ENCODE data around the gene ONECUT1. TPM values are rescaled to one million over a fixed set of nuclear protein-coding genes. Genes with fewer than 3 reads are reported as not detected.
A peak's percentile ranks its signal among the peaks of the same experiment; 100 is the strongest.

The ONECUT1 gene
- total and polyA plus RNA-seq, 10 of the 15 experiments (the other 5 are each of a cell fraction or from before 2014, with no cell fraction given) = 0.28 TPM; not detected in 9

GRCh38 chr15:52710050-52710707, 80.0 kb downstream of the ONECUT1 start (continued):
- TF ChIP-seq ZBED1 (IDR thresholded peaks at IDR 0.05; ENCODE audit: borderline replicate concordance) (no peak), RELB (IDR thresholded peaks at IDR 0.05; ENCODE audit: low read depth) (peak; percentile 29; the same call in 1 of the 2 replicates), TCF3 (IDR thresholded peaks at IDR 0.05; ENCODE audit: borderline replicate concordance, insufficient read depth, low read depth, low read length) (0 out of 2 replicates have a peak, but pooled peaks have one; percentile 37), ETV6 (conservative IDR thresholded peaks at IDR 0.05 in 1 of 2, IDR thresholded peaks at IDR 0.05 in 1 of 2; ENCODE audit: borderline replicate concordance in 1 of 2, low read depth in 1 of 2) (no peak), NFYB (IDR thresholded peaks at IDR 0.05; ENCODE audit: insufficient read depth, low read depth, low read length) (no peak), IKZF2 (IDR thresholded peaks at IDR 0.05) (peak; percentile 67 to 73; a peak in 2 of 4 replicates), SPI1 (IDR thresholded peaks at IDR 0.05; ENCODE audit: borderline replicate concordance, insufficient read depth, low read depth, low read length) (peak; percentile 64)

GRCh38 chr15:52709187-52709981, 80.8 kb downstream of the ONECUT1 start:
- 46% methylated on average over 10 of the region's 10 CpGs for WGBS (ENCODE audit: insufficient coverage, insufficient replicate concordance, low lambda C conversion rate, missing lambda C conversion rate)
- Histone ChIP-seq H2AFZ (ENCODE audit: control insufficient read depth, low read depth, low read length) (peak overlapping the region; percentile 77), H3K36me3 (ENCODE audit: control insufficient read depth in 2 of 2, insufficient read depth in 2 of 2, low read length in 1 of 2) (no peaks in the 10 kb centered on the region), H3K4me3 (0 out of 2 replicates have a peak overlapping the region, but pooled peaks have one; percentile 5), H3K4me1 (ENCODE audit: control insufficient read depth, insufficient read depth, low read length) (peaks cover 14% of the 10 kb centered on the region), H4K20me1 (ENCODE audit: control insufficient read depth, insufficient read depth) (no peaks in the 10 kb centered on the region), H3K9me3 (replicated peaks; ENCODE audit: control insufficient read depth, insufficient read depth, low read length) (no peaks in the 10 kb centered on the region), H3K9ac (ENCODE audit: control insufficient read depth, insufficient read depth, low read length) (no peak overlapping the region), H3K27ac (ENCODE audit: control insufficient read depth, insufficient read depth) (no peak overlapping the region; the same call in 1 of the 2 replicates), H3K4me2 (ENCODE audit: control insufficient read depth, insufficient read depth) (peak overlapping the region; percentile 57), H3K27me3 (replicated peaks in 1 of 2; ENCODE audit: control insufficient read depth in 2 of 2, insufficient read depth in 2 of 2, low read length in 1 of 2) (no peaks in the 10 kb centered on the region), H3K79me2 (ENCODE audit: control insufficient read depth, insufficient read depth, low read length) (no peaks in the 10 kb centered on the region)
- CTCF ChIA-PET = interaction anchor here (1.8 kb wide), 1 partner anchor 27 kb away, joined by 5 read pairs; no protein-coding TSS in a partner anchor
- RAD21 ChIA-PET (ENCODE audit: unreplicated experiment) = interaction anchor here (1.2 kb wide), 1 partner anchor 243 kb away, joined by 3 read pairs; no protein-coding TSS in a partner anchor
- in situ Hi-C loops (cut with MboI) (no loop called here), intact Hi-C loops (cut with micrococcal nuclease; ENCODE audit: unreplicated experiment) (no loop called here)
- SMC1A ChIA-PET (ENCODE audit: uncharacterized antibody, unreplicated experiment) = interaction anchor here (0.8 to 1.8 kb wide), 10 partner anchors 20 to 452 kb away, joined by 3 to 7 read pairs (median 4); partner anchors contain the start of gene ATOSA
- BruUV-seq (replicated peaks) = no TSS peak
- ATAC-seq = peak; percentile 99
- FAIRE-seq = no peak
- POLR2A ChIA-PET = interaction anchor here (1.2 kb wide), 1 partner anchor 26 kb away, joined by 7 read pairs; no protein-coding TSS in a partner anchor
- no peak for DNase-seq (ENCODE audit: low read depth, low spot score)
- TF ChIP-seq SMAD1 (IDR thresholded peaks at IDR 0.05; ENCODE audit: low read depth, partially characterized antibody) = no peak
- no peak for TF ChIP-seq STAT3 (IDR thresholded peaks at IDR 0.05; ENCODE audit: low read depth, low read length)
- TF ChIP-seq JUND (IDR thresholded peaks at IDR 0.05; ENCODE audit: low read depth, low read length) = no peak
